GM19099 (cell line): ENCODE measurements around the gene PTPRD.

Experiments used
- POLR2A ChIP-seq: IDR thresholded peaks from 3 replicates; pipeline ENCODE4 v1.6.1; 2011; ENCODE audit warnings: low read depth; ENCODE audit not compliant: insufficient read length; ENCODE audit errors: extremely low read depth

The PTPRD gene

GRCh38 chr9:8706531-8706930 lies 1906.3 kb downstream of the PTPRD start:
- no peak for TF ChIP-seq POLR2A

GRCh38 chr9:8705861-8706260 lies 1906.9 kb downstream of the PTPRD start:
- TF ChIP-seq POLR2A = no peak

GRCh38 chr9:8703904-8704303 lies 1908.9 kb downstream of the PTPRD start:
- TF ChIP-seq POLR2A = no peak

- TF ChIP-seq POLR2A = no peak
These were observed 1910.9 kb downstream of the PTPRD start for GRCh38 chr9:8701904-8702303.

GRCh38 chr9:8696516-8696915 lies 1916.3 kb downstream of the PTPRD start:
- TF ChIP-seq POLR2A = no peak

GRCh38 chr9:8694983-8695588 lies 1917.7 kb downstream of the PTPRD start:
- TF ChIP-seq POLR2A = no peak

- no peak for TF ChIP-seq POLR2A
These were observed 1919.3 kb downstream of the PTPRD start for GRCh38 chr9:8693464-8693863.

GRCh38 chr9:8686516-8686915 lies 1926.3 kb downstream of the PTPRD start:
- TF ChIP-seq POLR2A = no peak

GRCh38 chr9:8685825-8686224 lies 1927.0 kb downstream of the PTPRD start:
- no peak for TF ChIP-seq POLR2A

GRCh38 chr9:8684978-8685708 lies 1927.7 kb downstream of the PTPRD start:
- no peak for TF ChIP-seq POLR2A

GRCh38 chr9:8683496-8683895 lies 1929.3 kb downstream of the PTPRD start:
- TF ChIP-seq POLR2A = no peak

GRCh38 chr9:8680658-8681057 lies 1932.1 kb downstream of the PTPRD start:
- no peak for TF ChIP-seq POLR2A

GRCh38 chr9:8680157-8680556 lies 1932.6 kb downstream of the PTPRD start:
- TF ChIP-seq POLR2A = no peak

- TF ChIP-seq POLR2A = no peak
These were observed 1933.4 kb downstream of the PTPRD start for GRCh38 chr9:8679371-8679822.

- no peak for TF ChIP-seq POLR2A
These were observed 1935.1 kb downstream of the PTPRD start for GRCh38 chr9:8677741-8678140.

GRCh38 chr9:8674536-8674935 lies 1938.3 kb downstream of the PTPRD start:
- no peak for TF ChIP-seq POLR2A
